ENCODE results near the gene IRAG1. TPM values are rescaled to one million over a fixed set of nuclear protein-coding genes. Genes with fewer than 3 reads are reported as not detected.

Gene IRAG1
- total and polyA plus RNA-seq, 2 of the 13 experiments (the other 11 are each of a cell fraction or from before 2014, with no cell fraction given): 0.13 to 0.20 TPM

DNA sequence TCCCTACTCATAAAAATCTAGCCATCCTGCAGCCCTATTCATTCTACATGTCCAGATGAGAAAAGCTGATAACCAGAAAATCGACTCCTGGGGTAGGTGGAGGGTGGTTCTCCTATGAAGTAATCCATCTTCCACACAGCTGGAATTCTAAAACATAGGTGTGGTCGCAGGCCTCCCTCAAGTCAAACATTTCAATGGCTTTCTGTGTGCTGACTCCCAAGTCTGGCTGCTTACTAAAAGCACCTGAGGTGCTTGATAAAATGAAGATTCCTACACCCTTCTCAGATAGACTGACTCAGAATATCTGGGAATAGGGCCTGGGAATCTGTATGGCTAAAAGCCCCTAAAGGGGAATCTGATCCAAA lies 26.1 kb downstream of the IRAG1 start:
- H3K9ac ChIP-seq (ENCODE audit: insufficient read depth, low read depth, low read length): no peak overlapping the region
- ChIA-PET CTCF (ENCODE audit: low intra/inter-chr PET ratio, low total read pairs) (no interaction called here), POLR2A (no interaction called here)
- ATAC-seq (no peak), DNase-seq (ENCODE audit: low spot score) (no peak), FAIRE-seq (no peak)
- WGBS (ENCODE audit: low lambda C conversion rate): 5% methylated on average over 2 of the region's 2 CpGs
- no peak overlapping the region for H3K4me3 ChIP-seq (replicated peaks in 1 of 3; ENCODE audit: insufficient read depth in 1 of 3, low read depth in 2 of 3, low read length in 3 of 3)
- H3K9me3 ChIP-seq (ENCODE audit: low read length): no peaks in the 10 kb centered on the region
- H4K20me1 ChIP-seq (ENCODE audit: insufficient read depth, low read length): no peaks in the 10 kb centered on the region
- H3K36me3 ChIP-seq (replicated peaks in 1 of 2; ENCODE audit: control insufficient read depth in 1 of 2, insufficient read depth in 2 of 2, low read length in 2 of 2): no peaks in the 10 kb centered on the region
- no peak overlapping the region for H3K27ac ChIP-seq (ENCODE audit: extremely low read length, insufficient read depth, low read length)
- H2AFZ ChIP-seq (ENCODE audit: low read length): no peak overlapping the region
- H3K79me2 ChIP-seq (ENCODE audit: insufficient read depth, low read length): no peaks in the 10 kb centered on the region
- H3K4me1 ChIP-seq (ENCODE audit: insufficient read depth, low read length): peaks cover 20% of the 10 kb centered on the region
- intact Hi-C loops (cut with micrococcal nuclease; ENCODE audit: unreplicated experiment): no loop called here
- H3K27me3 ChIP-seq (ENCODE audit: control insufficient read depth in 1 of 2, insufficient read depth in 2 of 2, low read length in 2 of 2): no peaks in the 10 kb centered on the region
- no peak overlapping the region for H3K4me2 ChIP-seq (ENCODE audit: low read depth, low read length)
- in situ Hi-C loops (cut with HindIII; ENCODE audit: extremely low pct_ligation_motif_present, low pct_unique_long_range_greater_than_20kb): no loop called here
- no TSS peak for BruUV-seq (replicated peaks)
- TF ChIP-seq TRIM24 (CRISPR knock-in tag; IDR thresholded peaks at IDR 0.05) (no peak), PITX1 (CRISPR knock-in tag; IDR thresholded peaks at IDR 0.05) (no peak), ELF4 (CRISPR knock-in tag; IDR thresholded peaks at IDR 0.05; ENCODE audit: borderline replicate concordance) (no peak), AHR (CRISPR knock-in tag; IDR thresholded peaks at IDR 0.05) (no peak), HMG20B (CRISPR knock-in tag; conservative IDR thresholded peaks at IDR 0.05) (no peak)
- TF ChIP-seq, protein P1, sequence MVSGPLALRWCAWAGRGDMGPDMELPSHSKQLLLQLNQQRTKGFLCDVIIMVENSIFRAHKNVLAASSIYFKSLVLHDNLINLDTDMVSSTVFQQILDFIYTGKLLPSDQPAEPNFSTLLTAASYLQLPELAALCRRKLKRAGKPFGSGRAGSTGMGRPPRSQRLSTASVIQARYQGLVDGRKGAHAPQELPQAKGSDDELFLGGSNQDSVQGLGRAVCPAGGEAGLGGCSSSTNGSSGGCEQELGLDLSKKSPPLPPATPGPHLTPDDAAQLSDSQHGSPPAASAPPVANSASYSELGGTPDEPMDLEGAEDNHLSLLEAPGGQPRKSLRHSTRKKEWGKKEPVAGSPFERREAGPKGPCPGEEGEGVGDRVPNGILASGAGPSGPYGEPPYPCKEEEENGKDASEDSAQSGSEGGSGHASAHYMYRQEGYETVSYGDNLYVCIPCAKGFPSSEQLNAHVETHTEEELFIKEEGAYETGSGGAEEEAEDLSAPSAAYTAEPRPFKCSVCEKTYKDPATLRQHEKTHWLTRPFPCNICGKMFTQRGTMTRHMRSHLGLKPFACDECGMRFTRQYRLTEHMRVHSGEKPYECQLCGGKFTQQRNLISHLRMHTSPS (CRISPR knock-in tag; IDR thresholded peaks at IDR 0.05; ENCODE audit: low read depth): no peak
- TF ChIP-seq, protein P2, sequence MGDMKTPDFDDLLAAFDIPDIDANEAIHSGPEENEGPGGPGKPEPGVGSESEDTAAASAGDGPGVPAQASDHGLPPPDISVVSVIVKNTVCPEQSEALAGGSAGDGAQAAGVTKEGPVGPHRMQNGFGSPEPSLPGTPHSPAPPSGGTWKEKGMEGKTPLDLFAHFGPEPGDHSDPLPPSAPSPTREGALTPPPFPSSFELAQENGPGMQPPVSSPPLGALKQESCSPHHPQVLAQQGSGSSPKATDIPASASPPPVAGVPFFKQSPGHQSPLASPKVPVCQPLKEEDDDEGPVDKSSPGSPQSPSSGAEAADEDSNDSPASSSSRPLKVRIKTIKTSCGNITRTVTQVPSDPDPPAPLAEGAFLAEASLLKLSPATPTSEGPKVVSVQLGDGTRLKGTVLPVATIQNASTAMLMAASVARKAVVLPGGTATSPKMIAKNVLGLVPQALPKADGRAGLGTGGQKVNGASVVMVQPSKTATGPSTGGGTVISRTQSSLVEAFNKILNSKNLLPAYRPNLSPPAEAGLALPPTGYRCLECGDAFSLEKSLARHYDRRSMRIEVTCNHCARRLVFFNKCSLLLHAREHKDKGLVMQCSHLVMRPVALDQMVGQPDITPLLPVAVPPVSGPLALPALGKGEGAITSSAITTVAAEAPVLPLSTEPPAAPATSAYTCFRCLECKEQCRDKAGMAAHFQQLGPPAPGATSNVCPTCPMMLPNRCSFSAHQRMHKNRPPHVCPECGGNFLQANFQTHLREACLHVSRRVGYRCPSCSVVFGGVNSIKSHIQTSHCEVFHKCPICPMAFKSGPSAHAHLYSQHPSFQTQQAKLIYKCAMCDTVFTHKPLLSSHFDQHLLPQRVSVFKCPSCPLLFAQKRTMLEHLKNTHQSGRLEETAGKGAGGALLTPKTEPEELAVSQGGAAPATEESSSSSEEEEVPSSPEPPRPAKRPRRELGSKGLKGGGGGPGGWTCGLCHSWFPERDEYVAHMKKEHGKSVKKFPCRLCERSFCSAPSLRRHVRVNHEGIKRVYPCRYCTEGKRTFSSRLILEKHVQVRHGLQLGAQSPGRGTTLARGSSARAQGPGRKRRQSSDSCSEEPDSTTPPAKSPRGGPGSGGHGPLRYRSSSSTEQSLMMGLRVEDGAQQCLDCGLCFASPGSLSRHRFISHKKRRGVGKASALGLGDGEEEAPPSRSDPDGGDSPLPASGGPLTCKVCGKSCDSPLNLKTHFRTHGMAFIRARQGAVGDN (CRISPR knock-in tag; IDR thresholded peaks at IDR 0.05): no peak
- TF ChIP-seq, protein P3, sequence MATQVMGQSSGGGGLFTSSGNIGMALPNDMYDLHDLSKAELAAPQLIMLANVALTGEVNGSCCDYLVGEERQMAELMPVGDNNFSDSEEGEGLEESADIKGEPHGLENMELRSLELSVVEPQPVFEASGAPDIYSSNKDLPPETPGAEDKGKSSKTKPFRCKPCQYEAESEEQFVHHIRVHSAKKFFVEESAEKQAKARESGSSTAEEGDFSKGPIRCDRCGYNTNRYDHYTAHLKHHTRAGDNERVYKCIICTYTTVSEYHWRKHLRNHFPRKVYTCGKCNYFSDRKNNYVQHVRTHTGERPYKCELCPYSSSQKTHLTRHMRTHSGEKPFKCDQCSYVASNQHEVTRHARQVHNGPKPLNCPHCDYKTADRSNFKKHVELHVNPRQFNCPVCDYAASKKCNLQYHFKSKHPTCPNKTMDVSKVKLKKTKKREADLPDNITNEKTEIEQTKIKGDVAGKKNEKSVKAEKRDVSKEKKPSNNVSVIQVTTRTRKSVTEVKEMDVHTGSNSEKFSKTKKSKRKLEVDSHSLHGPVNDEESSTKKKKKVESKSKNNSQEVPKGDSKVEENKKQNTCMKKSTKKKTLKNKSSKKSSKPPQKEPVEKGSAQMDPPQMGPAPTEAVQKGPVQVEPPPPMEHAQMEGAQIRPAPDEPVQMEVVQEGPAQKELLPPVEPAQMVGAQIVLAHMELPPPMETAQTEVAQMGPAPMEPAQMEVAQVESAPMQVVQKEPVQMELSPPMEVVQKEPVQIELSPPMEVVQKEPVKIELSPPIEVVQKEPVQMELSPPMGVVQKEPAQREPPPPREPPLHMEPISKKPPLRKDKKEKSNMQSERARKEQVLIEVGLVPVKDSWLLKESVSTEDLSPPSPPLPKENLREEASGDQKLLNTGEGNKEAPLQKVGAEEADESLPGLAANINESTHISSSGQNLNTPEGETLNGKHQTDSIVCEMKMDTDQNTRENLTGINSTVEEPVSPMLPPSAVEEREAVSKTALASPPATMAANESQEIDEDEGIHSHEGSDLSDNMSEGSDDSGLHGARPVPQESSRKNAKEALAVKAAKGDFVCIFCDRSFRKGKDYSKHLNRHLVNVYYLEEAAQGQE (IDR thresholded peaks at IDR 0.05; ENCODE audit: borderline replicate concordance in 1 of 2, low read depth in 1 of 2, low read length in 2 of 2): no peak
- TF ChIP-seq, protein P4, sequence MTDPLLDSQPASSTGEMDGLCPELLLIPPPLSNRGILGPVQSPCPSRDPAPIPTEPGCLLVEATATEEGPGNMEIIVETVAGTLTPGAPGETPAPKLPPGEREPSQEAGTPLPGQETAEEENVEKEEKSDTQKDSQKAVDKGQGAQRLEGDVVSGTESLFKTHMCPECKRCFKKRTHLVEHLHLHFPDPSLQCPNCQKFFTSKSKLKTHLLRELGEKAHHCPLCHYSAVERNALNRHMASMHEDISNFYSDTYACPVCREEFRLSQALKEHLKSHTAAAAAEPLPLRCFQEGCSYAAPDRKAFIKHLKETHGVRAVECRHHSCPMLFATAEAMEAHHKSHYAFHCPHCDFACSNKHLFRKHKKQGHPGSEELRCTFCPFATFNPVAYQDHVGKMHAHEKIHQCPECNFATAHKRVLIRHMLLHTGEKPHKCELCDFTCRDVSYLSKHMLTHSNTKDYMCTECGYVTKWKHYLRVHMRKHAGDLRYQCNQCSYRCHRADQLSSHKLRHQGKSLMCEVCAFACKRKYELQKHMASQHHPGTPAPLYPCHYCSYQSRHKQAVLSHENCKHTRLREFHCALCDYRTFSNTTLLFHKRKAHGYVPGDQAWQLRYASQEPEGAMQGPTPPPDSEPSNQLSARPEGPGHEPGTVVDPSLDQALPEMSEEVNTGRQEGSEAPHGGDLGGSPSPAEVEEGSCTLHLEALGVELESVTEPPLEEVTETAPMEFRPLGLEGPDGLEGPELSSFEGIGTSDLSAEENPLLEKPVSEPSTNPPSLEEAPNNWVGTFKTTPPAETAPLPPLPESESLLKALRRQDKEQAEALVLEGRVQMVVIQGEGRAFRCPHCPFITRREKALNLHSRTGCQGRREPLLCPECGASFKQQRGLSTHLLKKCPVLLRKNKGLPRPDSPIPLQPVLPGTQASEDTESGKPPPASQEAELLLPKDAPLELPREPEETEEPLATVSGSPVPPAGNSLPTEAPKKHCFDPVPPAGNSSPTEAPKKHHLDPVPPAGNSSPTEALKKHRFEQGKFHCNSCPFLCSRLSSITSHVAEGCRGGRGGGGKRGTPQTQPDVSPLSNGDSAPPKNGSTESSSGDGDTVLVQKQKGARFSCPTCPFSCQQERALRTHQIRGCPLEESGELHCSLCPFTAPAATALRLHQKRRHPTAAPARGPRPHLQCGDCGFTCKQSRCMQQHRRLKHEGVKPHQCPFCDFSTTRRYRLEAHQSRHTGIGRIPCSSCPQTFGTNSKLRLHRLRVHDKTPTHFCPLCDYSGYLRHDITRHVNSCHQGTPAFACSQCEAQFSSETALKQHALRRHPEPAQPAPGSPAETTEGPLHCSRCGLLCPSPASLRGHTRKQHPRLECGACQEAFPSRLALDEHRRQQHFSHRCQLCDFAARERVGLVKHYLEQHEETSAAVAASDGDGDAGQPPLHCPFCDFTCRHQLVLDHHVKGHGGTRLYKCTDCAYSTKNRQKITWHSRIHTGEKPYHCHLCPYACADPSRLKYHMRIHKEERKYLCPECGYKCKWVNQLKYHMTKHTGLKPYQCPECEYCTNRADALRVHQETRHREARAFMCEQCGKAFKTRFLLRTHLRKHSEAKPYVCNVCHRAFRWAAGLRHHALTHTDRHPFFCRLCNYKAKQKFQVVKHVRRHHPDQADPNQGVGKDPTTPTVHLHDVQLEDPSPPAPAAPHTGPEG (CRISPR knock-in tag; IDR thresholded peaks at IDR 0.05): no peak
